IMR-90 (cell line): ENCODE data around the gene KCNMB1.

ENCODE experiments used
- BHLHE40 ChIP-seq: fragments of 150-350 bp; IDR thresholded peaks from 2 replicates; pipeline ENCODE4 v1.6.1; 2016; ENCODE audit warnings: mild to moderate bottlenecking, low read depth, low read length
- CEBPB ChIP-seq: IDR thresholded peaks from 2 replicates; pipeline ENCODE4 v1.6.1; 2012; ENCODE audit warnings: low read depth, low read length, improper control_type of control experiment
- CHD1 ChIP-seq: IDR thresholded peaks from 2 replicates; pipeline ENCODE4 v1.6.1; 2012; ENCODE audit warnings: low read depth, low read length, improper control_type of control experiment
- CTCF ChIP-seq: conservative IDR thresholded peaks from 2 replicates; pipeline ENCODE4 v1.5.1; 2012; ENCODE audit warnings: mild to moderate bottlenecking, low read depth, low read length, improper control_type of control experiment
- FOS ChIP-seq: fragments of 150-350 bp; IDR thresholded peaks from 2 replicates; pipeline ENCODE4 v1.6.1; 2016; ENCODE audit warnings: low read depth, low read length
- MAZ ChIP-seq: IDR thresholded peaks from 2 replicates; pipeline ENCODE4 v1.6.1; 2012; ENCODE audit warnings: low read depth, mild to moderate bottlenecking, low read length, improper control_type of control experiment, moderate library complexity, borderline replicate concordance
- MXI1 ChIP-seq: IDR thresholded peaks from 2 replicates; pipeline ENCODE4 v1.6.1; 2012; ENCODE audit warnings: low read depth, mild to moderate bottlenecking, low read length, moderate library complexity, borderline replicate concordance
- NFE2L2 ChIP-seq: fragments of 150-350 bp; IDR thresholded peaks from 2 replicates; pipeline ENCODE4 v1.6.1; 2016; ENCODE audit warnings: low read depth, mild to moderate bottlenecking, low read length
- POLR2A ChIP-seq: IDR thresholded peaks from 2 replicates; pipeline ENCODE4 v1.6.1; 2012; ENCODE audit warnings: mild to moderate bottlenecking, low read depth, low read length
- RAD21 ChIP-seq: IDR thresholded peaks from 2 replicates; pipeline ENCODE4 v1.6.1; 2012; ENCODE audit warnings: low read length, improper control_type of control experiment
- RCOR1 ChIP-seq: IDR thresholded peaks from 2 replicates; pipeline ENCODE4 v1.6.1; 2012; ENCODE audit warnings: mild to moderate bottlenecking, low read length, improper control_type of control experiment; ENCODE audit not compliant: insufficient replicate concordance
- RFX5 ChIP-seq: IDR thresholded peaks from 2 replicates; pipeline ENCODE4 v1.8.0; 2012; ENCODE audit warnings: low read depth, mild to moderate bottlenecking, low read length, moderate library complexity
- SMC3 ChIP-seq: fragments of 150-350 bp; IDR thresholded peaks from 2 replicates; pipeline ENCODE4 v1.6.1; 2016; ENCODE audit warnings: low read depth, mild to moderate bottlenecking, antibody characterized with exemption, low read length, moderate library complexity
- USF2 ChIP-seq: fragments of 150-350 bp; IDR thresholded peaks from 2 replicates; pipeline ENCODE4 v1.6.1; 2017; ENCODE audit warnings: mild to moderate bottlenecking, antibody characterized with exemption, low read length, low read depth

GRCh38 chr5:170387775-170388639, 1.2 kb downstream of the KCNMB1 start:
- TF ChIP-seq RCOR1 (no peak), RFX5 (no peak), POLR2A (no peak), CTCF (no peak), MAZ (no peak), MXI1 (no peak), RAD21 (no peak), CHD1 (no peak), SMC3 (no peak), NFE2L2 (no peak), BHLHE40 (no peak), CEBPB (no peak), FOS (no peak), USF2 (no peak)
